HG03025 (cell line): ENCODE data around the gene PCDH10.

Experiments used
- ATAC-seq: cut with Tn5 transposase; IDR thresholded peaks from one replicate; pipeline ENCODE4 v1.9.1; 2021; ENCODE audit warnings: mild to moderate bottlenecking, moderate library complexity; ENCODE audit not compliant: unreplicated experiment, low FRiP score

Gene PCDH10

DNA sequence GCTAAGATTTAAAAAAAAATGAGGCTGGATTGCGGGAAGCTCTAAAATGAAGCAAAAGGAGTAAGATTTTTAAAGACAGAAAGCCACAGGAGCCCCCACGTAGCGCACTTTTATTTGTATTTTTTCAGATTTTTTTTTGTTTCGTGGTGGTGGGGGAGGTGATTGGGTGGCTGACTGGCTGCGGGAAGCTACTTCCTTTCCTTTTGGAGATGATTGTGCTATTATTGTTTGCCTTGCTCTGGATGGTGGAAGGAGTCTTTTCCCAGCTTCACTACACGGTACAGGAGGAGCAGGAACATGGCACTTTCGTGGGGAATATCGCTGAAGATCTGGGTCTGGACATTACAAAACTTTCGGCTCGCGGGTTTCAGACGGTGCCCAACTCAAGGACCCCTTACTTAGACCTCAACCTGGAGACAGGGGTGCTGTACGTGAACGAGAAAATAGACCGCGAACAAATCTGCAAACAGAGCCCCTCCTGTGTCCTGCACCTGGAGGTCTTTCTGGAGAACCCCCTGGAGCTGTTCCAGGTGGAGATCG is 908 bp downstream of the PCDH10 start:
- ATAC-seq, result no peak

DNA sequence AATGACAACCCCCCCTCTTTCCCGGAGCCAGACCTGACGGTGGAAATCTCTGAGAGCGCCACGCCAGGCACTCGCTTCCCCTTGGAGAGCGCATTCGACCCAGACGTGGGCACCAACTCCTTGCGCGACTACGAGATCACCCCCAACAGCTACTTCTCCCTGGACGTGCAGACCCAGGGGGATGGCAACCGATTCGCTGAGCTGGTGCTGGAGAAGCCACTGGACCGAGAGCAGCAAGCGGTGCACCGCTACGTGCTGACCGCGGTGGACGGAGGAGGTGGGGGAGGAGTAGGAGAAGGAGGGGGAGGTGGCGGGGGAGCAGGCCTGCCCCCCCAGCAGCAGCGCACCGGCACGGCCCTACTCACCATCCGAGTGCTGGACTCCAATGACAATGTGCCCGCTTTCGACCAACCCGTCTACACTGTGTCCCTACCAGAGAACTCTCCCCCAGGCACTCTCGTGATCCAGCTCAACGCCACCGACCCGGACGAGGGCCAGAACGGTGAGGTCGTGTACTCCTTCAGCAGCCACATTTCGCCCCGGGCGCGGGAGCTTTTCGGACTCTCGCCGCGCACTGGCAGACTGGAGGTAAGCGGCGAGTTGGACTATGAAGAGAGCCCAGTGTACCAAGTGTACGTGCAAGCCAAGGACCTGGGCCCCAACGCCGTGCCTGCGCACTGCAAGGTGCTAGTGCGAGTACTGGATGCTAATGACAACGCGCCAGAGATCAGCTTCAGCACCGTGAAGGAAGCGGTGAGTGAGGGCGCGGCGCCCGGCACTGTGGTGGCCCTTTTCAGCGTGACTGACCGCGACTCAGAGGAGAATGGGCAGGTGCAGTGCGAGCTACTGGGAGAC is 1.6 kb downstream of the PCDH10 start:
- ATAC-seq, result no peak

- no peak for ATAC-seq
Measured at GRCh38 chr4:133151341-133151690, 2.2 kb downstream of the PCDH10 start.

DNA sequence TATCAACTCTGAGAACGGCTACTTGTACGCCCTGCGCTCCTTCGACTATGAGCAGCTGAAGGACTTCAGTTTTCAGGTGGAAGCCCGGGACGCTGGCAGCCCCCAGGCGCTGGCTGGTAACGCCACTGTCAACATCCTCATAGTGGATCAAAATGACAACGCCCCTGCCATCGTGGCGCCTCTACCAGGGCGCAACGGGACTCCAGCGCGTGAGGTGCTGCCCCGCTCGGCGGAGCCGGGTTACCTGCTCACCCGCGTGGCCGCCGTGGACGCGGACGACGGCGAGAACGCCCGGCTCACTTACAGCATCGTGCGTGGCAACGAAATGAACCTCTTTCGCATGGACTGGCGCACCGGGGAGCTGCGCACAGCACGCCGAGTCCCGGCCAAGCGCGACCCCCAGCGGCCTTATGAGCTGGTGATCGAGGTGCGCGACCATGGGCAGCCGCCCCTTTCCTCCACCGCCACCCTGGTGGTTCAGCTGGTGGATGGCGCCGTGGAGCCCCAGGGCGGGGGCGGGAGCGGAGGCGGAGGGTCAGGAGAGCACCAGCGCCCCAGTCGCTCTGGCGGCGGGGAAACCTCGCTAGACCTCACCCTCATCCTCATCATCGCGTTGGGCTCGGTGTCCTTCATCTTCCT is 2.7 kb downstream of the PCDH10 start:
- ATAC-seq, result no peak

- no peak for ATAC-seq
Measured at GRCh38 chr4:133152330-133152821, 3.3 kb downstream of the PCDH10 start.

GRCh38 chr4:133152831-133153481 is 3.9 kb downstream of the PCDH10 start:
- ATAC-seq, result no peak

DNA sequence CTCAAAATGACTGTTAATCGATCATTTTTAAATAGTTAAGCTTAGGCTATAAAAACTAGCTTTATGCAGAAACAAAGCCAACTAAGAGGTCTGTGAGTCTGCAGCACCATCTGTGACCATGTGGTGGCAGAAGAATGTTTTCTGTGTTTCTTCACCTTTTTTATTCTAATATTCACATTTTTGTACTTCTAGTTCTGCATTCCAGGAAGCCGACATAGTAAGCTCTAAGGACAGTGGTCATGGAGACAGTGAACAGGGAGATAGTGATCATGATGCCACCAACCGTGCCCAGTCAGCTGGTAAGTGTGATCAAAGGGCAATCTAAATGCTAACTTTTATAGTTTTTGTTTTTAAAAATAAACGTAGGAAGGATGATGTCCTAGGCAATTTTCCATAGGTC is 5.6 kb downstream of the PCDH10 start:
- no peak for ATAC-seq

DNA sequence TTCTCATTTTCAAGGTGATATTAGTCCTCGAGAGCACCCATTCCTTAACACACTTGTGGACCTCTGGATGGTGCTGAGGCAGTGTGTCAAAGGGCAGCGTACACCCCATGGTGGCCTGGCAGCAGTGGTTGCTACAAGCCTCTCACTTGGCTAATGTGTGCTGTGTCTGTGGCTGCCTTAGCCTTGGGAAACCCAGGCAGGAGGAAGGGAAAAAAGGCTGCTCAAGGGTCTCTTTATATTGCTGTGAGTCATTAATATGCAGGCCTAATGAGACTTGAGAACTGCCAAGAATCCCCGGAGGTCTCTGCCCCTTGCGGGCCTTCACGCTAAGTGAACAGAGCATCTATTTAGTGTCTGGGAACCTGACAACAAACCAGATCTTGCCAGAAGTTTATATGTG is 7.0 kb downstream of the PCDH10 start:
- no peak for ATAC-seq

GRCh38 chr4:133156556-133156955 is 7.5 kb downstream of the PCDH10 start:
- ATAC-seq, result no peak

- ATAC-seq, result no peak
Measured at GRCh38 chr4:133157460-133158160, 8.5 kb downstream of the PCDH10 start.

DNA sequence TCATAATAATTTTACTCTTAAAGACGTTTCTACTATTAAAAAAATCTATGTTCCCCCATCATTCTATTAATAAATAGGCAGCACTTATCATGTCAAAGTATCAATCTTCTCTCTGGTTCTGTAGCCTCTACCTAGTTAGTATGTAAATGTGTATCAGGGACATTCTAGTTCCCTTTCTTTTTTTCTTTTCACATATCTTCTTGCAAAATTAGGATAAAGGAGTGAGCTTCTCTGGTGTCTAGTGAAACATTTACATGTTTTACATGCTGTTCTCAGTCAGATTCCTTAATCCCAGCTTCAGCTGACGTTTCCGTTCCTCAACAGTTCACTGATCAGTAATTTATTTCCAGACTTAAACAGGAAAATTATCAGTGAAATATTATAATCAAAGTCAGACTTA is 11.8 kb downstream of the PCDH10 start:
- no peak for ATAC-seq

GRCh38 chr4:133161570-133162295 is 12.6 kb downstream of the PCDH10 start:
- ATAC-seq, result no peak

- ATAC-seq, result no peak
Measured at GRCh38 chr4:133162941-133163340, 13.8 kb downstream of the PCDH10 start.

- ATAC-seq, result no peak
Measured at GRCh38 chr4:133178956-133179355, 29.9 kb downstream of the PCDH10 start.

DNA sequence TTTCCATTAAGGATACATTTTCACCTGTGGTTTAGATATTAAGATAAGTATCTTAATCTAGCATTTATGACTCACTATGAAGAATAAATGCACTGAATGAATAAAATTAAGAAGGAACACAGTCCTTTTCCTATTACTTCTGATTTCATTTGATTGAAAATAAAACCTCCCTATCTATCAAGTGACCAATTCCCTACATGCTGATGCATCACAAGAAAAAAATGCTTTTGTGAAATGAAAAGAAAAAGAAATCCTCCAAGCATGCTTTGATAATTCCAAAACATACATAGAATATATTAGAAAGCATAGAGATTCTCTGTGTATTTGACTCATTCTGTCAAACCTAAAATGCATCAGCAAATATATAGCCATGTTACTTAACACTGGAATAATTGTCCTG is 37.1 kb downstream of the PCDH10 start:
- no peak for ATAC-seq

- ATAC-seq, result no peak
Measured at GRCh38 chr4:133186845-133187244, 37.8 kb downstream of the PCDH10 start.

DNA sequence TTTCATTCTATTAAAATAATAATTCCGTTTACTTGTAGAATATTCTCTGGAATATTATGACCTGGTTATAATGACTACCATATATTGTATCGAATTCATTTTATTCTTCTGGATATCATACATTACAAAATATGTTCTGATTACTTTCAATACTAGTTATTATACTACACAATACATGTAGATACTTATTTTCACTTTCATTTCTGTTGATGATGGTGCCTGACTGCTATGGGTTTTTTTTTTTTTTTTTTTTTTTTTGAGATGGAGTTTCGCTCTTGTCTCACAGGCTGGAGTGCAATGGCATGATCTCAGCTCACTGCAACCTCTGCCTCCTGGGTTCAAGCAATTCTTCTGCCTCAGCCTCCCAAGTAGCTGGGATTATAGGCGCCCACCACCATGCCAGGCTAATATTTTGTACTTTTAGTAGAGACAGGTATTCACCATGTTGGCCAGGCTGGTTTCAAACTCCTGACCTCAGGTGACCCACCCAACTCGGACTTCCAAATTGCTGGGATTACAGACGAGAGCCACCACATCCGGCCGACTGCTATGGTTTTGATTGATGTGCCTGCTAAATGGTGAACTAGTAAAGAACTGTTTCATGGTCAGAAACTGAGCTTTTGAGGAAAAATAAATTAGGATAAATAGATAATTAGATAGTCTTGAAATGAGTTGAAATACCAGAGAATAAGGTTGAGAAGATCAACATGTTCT is 39.5 kb downstream of the PCDH10 start:
- no peak for ATAC-seq

- ATAC-seq, result no peak
Measured at GRCh38 chr4:133189147-133189517, 40.0 kb downstream of the PCDH10 start.

GRCh38 chr4:133190098-133190497 is 41.0 kb downstream of the PCDH10 start:
- ATAC-seq, result no peak
